Occipital lobe (tissue), 2 donors: Measurements from ENCODE around the gene SMG7. TPM values are rescaled to one million over a fixed set of nuclear protein-coding genes. Genes with fewer than 3 reads are reported as not detected.

Source experiments
- DNase-seq: peaks from one replicate; lab custom pipeline; 2025; lab: John Stamatoyannopoulos, UW
- total RNA-seq: library from RNA; depleted of rRNA; stranded (reverse); fragments of >200 nt; gene quantifications from one replicate; pipeline ENCODE4 v1.2.3, GENCODE V29; 2014

Gene SMG7
- total RNA-seq, 1 donor from 2014 or later, result 26.2 TPM

DNA sequence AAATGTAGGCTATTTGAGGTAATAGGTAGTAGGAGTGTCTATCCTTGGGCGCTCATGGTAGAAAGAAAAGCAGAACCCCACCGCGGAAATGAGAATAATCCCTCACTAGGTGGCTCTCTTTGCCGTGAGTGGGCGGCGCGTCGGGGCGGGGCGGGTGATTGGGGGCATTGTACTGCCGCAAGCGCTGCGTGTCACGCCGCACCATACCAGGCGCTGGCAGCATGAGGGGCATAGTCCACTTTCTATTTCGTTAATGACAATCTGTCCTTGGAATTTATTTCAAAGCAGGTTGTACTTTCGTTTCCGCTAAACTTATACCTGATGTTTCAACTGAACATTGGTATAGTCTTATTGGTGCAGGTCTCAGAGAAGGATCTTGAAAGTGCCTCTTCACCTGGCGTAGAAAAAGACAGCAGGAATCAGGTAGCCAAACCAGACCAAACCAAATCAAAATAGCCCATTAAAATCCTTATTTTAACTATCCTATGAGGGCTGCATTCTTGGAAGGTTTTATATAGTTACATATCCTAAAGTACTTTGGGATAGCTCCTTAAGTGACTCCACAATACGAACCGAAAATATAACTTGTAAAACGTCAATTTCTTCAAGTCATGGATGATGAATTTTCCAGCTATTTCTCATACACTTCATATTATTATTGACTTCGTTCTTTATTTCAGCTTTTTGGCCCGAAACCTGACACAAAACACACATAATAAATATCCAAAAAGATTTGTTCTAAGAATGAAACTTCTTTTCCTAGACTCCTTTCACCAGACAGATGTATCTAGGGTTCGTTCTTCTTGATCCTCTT is 1.9 kb upstream of the SMG7 start:
- DNase-seq, result peak; percentile 75

DNA sequence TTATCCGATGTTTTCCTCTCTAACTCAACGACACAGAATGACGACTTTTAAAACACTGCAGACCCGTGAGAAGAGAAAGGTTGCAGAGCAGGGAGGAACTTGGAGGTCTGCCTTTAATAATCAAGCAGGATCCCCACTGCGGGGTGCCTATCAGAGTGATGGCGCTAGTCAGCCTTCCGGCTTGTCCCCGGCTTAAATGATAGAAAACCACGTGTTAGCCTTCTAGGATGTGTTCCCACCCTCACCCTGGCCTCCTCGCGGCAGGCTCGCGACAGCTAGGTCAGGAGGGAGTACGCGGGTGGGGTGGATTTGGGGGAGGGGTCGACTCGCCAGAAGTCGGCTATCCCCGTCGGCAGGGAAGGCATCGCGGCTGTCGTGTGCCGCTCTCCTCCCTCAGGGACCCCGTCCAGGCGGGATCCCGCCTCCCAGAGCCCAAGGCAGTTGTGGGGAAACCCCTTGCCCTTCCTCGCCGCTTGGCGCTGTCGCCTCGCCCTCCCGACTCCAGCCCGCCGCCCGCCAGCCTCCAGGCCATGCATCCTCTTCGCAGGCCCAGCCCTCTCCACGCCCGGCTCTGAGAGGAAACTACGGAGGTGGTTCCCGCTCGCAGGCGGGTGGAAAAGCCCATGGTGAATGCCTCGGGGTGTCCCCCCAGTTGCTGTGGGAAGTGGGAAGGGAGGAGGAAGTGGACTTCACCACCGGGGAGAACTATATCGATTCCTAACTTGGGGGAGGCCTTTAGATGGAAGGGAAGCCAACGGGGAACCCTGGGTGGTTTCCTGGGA is 1.1 kb upstream of the SMG7 start:
- DNase-seq, result peak; percentile 80

DNA sequence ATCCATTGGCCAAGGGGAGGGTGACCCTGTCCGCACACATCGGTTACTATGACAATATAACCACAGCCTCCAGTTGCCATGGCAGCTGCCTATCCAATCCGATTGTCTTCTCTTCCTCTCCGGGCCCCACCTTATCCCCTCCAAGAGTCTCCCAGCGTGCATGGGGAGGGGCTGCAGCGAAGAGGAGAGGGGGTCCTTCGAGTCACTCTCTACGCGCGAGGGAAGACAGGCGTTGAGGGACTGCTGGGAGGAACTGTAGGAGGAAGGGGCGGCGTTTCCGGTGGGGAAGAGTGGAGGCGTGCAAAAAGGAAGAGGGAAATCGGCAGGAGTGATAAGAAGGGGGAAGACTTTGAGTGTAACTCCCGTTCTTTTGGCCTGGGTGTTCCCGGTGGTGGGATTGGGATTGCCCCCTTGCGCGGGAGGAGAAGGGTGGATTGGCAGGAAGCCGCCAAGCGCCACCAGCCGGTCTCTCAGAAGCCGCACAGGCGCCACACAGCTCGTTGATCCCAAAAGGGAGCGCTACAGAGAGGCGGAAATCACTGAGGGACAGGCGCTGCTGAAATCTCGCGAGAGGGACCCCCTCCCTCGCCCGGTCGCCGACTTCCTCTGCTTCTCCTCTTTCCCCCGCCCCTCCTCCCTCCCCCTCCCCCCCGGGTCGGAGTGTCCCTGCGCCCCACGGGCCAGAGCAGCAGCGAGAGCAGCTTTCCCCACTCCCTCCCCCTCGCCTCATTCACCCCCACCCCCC is 384 bp upstream of the SMG7 start:
- DNase-seq, result peak; percentile 95

DNA sequence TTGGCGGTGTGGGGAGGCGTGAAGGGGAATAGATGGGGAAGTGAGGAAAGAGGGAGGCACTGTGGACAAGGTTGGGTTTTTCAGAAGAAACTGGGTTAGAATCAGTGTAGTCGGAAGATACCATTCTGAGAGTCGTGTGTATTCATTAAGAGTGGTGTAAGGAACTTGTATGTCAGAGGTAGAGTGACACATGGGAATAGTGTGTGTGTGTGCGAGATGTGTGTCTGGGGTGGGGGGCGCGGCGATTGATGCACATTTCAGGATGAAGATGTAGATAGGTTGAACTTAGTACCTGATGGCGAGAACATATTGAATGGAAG is 878 bp downstream of the SMG7 start:
- DNase-seq, result no peak

DNA sequence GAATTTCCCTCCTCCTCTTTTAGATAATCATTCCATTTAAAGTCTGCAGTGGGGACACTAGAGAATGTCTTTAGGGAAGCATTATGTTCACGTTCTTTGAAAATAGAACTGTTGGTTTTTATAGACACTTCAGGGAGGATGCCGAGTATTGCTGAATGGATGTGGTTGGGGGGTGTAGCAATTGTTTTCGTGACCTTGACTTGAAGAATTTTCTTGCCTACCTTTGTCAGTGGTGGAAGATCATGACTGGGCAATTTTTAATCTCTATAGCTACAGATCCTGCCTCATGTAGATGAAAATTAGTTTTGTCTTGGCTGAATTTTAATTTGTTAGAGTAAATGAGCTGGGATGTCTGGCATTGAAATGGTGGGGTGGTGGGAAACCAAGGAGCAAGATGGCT is 3.8 kb downstream of the SMG7 start:
- DNase-seq, result no peak

DNA sequence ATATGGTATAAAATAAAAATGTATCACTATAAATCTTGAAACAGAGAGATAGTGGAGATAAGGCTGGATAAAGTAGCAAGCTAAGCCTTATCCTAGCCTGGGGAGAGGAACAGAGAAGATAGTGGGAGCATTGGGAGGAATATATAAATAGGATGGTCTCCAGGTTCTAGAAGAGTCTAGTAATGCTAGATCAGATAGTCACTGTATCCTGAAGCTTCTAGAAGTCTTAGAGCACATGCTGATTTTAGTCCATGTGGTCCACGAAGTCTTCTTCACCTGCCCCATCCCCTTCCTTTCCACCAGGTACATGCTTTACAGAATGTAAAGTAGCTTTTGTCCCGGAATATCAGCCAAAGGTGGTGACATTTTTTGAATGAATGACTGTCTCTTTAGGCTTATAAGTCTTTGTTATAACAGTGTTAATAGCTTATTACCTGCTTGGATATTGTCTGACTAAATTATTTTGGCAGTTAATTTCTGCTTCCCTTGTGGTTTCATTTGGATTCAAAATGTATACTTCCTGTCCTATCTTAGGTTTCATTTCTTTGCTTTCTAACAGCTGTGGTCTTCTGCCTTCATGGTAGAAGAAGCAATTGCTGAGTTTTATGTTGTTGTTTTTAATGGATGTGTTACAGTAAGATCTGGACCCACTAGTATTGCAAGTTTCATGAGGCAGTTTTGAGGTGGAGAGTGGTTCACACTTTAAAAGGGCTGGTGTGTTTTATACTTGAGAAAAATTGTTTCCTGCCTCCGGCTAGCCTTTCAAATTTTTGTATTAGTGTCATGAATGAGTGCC is 5.9 kb downstream of the SMG7 start:
- DNase-seq, result no peak

DNA sequence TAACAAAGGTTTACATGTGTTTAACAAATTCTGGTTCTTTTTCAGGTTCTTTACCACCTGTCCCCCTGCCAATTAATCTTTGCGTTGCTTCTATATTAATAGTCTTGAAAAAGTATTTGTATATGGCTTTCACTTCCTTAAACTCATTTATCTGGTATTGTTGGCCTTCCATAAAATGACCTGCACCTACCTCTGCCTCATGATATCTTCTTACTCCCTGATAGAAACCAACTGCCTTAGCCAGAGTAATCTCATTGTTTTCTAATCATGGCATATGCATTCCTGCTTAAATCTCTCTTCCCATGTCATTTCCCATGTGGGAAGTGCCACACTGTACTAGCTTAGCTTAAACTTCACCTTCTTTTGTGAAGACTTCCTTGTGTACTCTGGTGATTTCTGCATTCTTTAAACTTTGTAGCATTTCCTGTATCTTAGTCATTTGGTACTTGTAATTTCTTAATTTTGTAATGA is 8.7 kb downstream of the SMG7 start:
- DNase-seq, result no peak

DNA sequence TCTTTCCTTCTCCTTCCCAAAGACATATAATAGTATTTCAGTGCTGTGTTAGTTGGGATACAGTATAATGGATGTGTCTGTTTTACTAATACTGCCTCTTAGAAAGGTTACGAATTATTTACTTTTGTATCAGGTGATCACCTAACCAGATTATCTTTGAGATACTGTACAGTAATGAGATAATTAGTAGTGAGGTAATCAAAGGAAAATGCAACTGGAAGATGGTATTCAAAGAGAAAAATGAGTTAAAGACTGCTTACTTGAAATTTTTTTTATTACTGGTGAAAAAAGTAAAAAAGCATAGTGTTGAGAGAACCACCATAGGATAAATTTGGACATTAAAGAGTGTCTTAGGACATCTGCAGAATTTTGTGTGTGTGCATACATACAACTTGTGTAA is 10.9 kb downstream of the SMG7 start:
- DNase-seq, result no peak

DNA sequence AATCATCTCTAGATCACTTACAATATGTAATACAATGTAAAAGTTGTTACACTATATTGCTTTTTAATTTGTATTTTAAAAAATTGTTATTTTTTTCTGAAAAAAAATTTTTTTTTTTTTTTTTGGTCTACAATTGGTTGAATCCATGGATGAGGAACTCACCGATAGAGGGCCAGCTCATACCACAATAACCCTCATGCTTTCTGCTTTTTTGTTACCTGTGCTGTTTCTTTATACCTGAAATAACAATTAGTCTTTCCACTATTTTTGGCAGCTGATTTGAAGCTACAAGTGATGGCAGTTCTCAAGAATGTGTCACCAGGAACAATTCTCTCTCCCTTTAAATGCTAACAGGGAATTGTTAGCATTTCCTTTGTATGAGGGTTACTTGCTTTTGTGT is 12.0 kb downstream of the SMG7 start:
- DNase-seq, result no peak

DNA sequence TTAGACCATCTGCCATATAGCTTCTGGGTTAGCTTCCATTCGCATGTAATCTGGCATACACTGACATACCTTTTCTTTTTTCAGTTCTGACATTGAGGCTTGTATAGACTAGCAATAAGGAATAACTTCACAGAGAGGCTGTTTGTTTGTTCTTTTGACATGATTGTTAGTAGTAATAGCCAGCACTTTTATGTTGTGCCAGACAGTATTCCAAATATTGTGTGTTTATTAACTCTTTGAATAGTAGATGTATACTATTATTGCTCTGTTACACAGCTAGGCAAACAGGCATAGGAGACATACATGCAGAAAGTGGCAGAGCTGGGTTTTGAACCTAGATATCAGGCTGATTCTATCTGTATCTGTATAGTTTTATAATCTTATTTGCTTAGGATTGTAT is 12.6 kb downstream of the SMG7 start:
- DNase-seq, result no peak

DNA sequence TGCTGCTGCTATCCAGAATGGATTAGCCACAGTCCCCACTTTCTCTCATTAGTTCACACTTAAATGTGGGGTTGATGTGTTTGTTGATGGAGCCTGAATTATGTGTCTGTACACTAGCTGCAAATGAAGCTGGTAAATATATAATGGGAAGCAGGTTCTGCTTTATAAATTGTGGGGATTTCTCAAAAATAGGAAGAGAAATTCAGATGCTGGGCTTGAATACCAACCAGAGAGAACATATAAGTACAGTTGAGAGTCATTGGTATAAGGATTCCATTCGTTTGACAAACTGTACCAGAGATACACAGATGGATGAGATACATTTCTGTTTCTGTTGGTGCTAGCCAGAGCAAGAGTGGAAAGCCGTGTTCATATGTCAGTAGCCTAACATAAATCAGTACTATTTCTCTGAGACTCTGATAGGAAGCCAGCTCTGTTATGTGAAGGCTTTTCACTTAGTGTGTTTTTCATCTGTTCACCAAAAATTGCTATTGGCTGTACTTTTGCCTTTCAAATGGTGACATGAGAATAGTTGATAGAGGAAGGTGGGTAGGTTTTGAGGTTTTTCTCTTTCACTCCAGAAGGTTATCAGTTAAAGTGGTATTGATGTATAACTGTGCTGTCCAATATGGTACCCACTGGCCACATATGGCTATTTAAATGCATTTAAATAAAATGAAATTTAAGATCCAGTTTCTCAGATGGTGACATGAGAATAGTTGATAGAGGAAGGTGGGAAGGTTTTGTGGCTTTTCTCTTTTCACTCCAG is 15.6 kb downstream of the SMG7 start:
- no peak for DNase-seq

DNA sequence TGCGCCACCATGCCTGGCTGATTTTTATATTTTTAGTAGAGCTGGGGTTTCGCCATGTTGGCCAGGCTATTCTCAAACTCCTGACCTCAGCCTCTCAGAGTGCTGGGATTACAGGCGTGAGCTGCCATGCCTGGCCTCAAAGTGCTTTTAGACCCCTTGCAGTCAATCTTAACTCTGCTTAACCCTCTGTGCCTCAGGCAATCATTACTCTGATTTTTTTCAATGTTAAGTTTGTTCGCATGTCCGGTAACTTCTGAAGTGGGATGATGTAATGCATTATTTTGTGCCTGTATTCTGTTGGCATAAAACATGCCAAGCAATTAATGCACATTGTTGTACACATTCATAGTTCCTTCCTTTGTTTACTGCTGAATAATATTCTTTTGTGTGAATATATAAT is 18.6 kb downstream of the SMG7 start:
- no peak for DNase-seq

DNA sequence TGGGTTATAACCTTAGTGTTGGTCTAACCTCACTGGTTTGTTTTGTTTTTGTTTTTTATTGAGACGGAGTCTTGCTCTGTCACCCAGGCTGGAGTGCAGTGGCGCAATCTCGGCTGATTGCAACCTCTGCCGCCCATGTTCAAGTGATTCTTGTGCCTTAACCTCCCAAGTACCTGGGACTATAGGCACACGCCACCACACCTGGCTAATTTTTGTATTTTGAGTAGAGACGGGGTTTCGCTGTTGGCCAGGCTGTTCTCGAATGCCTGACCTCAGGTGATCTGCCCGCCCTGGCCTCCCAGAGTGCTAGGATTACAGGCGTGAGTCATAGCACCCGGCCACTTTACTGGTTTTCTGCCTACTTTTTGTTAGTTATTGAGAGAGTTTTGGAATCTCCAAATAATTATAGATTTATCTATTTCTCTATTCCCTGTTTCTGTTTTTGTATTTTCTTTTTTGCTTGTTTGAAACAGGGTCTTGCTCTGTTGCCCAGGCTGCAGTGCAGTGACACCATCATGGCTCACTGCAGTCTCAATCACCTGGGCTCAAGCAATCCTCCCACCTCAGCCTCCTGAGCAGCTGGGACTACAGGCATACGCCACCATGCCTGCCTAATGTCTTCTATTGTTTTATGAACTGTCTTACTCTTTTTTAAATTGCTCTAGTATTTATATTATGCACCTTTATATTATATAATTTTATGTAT is 21.4 kb downstream of the SMG7 start:
- DNase-seq, result no peak

DNA sequence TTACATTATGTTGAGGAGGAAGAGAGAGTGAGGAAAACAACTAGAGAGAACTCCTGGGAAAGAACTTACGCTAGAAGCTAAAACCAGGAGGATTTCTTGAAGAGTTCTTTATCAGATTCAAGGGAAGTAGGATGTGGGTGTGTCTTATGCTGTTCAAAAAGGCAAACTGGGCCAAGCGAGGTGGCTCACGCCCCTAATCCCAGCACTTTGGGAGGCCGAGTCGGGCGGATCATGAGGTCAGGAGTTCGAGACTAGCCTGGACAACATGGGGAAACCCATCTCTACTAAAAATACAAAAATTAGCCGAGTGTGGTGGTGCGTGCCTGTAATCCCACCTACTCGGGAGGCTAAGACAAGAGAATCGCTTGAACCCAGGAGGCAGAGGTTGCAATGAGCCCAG is 23.1 kb downstream of the SMG7 start:
- DNase-seq, result no peak

DNA sequence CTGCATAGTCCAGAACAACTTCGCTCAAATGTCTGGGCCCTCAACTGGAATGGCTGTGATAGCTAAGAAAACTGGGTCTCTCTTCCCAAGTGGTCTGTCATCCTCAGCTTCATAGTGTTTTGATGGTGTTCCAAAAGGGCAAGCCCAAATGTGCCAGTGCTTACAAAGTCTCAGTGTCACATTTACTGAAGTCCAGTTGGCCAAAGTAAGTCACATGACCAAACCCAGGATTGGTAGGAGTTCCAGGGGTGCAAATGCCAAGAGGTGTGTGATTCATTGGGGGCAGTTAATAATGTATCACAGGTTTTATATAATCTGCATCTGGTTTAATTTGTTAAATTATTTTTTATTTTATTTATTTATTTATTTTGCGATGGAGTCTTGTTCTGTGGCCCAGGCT is 24.9 kb downstream of the SMG7 start:
- DNase-seq, result no peak

DNA sequence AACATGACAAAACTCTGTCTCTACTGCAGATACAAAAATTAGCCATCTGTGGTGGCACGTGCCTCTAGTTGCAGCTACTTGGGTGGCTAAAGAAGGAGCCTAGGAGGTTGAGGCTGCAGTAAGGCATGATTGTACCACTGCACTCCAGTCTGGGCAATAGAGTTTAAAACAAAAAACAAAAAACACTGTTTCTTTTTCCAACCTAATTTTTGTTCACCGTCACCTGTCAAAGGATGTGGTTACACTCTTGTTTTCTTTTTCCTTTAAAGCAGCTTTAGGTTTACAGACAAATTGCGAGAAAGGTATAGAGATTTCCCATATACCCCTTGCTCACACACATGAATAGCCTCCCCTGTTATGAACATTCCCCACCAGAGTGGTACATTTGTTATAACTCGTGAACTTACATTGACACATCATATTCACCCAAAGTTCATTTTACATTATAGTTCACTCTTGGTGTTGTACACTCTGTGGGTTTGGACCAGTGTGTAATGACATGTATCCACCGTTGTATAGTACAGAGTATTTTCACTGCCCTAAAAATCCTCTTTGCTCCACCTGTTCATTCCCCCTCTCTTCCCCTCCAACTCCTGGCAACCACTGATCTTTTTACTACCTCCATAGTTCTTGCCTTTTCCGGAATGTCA is 26.2 kb downstream of the SMG7 start:
- DNase-seq, result no peak

DNA sequence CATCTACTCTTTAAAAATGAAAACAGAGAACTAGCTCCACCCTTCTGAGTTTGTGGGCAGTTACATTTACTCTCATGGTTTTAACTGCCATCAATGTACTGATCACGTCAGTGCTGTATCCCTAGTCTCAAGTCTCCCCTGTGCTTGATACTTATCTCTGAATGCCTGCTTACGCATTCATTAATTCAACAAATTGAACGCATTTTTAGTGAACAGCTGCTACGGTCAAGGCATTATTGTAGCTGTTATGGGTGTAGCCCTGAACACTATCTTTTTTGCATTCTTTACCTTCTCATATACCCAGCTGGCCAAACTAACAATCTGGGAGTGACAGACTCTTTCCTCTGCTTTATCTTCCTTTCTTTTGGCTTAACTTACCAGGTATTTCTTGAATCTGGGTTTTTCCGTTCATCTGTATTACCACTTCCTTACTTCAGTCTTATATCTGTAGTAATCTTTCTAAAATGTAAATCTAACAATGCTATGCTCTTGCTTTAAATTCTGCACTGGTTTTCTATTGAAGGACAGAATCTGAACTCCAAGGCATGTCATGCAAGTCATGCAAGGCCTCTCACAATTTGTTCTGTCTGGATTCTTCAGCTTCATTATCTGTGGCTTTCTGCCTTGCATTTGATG is 33.3 kb downstream of the SMG7 start:
- DNase-seq, result no peak

DNA sequence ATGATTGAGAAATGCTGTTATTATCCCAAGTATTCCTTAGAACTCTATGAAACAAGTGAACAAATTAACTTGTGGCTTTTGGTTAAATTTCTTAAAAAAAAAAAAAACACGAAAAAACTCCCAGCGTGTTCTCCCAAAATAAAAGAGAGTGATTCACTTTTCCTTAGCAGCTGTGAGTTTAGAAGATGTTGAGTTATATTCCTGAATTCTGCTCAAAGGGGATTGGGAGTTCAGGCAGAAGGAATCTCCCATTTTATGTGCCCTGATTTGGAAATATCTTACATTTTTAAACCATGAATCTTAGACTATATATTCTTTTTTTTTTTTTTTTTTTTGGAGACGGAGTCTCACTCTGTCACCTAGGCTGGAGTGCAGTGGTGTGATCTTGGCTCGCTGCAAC is 34.3 kb downstream of the SMG7 start:
- DNase-seq, result no peak

DNA sequence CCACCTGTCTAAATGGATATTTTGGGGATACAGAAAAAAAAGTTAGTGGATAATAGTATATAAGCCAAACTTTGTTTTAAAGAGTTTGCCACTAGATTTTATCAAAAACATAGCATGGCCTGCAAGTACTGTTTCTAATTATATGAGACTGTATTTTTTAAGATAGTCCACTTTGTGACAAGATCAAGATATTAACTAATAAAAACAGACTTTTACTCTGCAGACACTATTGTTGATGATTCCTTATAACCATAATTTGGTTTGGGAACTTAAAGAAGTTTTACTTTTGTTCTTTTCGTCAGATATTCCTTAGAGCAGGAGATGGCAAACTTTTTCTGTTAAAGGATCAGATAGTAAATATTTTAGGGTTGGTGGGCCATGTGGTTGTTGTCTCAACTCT is 36.4 kb downstream of the SMG7 start:
- no peak for DNase-seq
